Upper lobe of right lung (tissue), 1 donor: ENCODE data around the gene ZCCHC14. TPM values are rescaled to one million over a fixed set of nuclear protein-coding genes. Genes with fewer than 3 reads are reported as not detected.

Experiments
- ATAC-seq: fragments of 200-7000 bp; cut with Tn5 transposase; one replicate; pipeline ENCODE4 v1.9.1; 2020; ENCODE audit warnings: mild to moderate bottlenecking, moderate library complexity
- DNase-seq: peaks from one replicate; pipeline ENCODE4 v3.0.0-alpha.2; 2020
- H3K27ac ChIP-seq: fragments of 200-600 bp; one replicate; pipeline ENCODE4 v1.8.0; 2022
- H3K27me3 ChIP-seq: fragments of 200-600 bp; one replicate; pipeline ENCODE4 v1.8.0; 2022; ENCODE audit warnings: mild to moderate bottlenecking
- H3K36me3 ChIP-seq: fragments of 200-600 bp; one replicate; pipeline ENCODE4 v1.8.0; 2022
- H3K4me1 ChIP-seq: fragments of 200-600 bp; one replicate; pipeline ENCODE4 v1.8.0; 2022
- H3K4me3 ChIP-seq: fragments of 200-600 bp; one replicate; pipeline ENCODE4 v1.8.0; 2022; ENCODE audit warnings: mild to moderate bottlenecking
- H3K9me3 ChIP-seq: fragments of 200-600 bp; one replicate; pipeline ENCODE4 v1.8.0; 2022
- CTCF ChIP-seq: fragments of 200-600 bp; IDR thresholded peaks from one replicate; pipeline ENCODE4 v1.8.0; 2022; ENCODE audit warnings: antibody characterized with exemption
- intact Hi-C: fragments of 100-400 bp; cut with DNase I; formaldehyde crosslinking; loops from one replicate; pipeline ENCODE4 v1.11.0; 2022
- total RNA-seq: library from RNA; stranded (reverse); fragmentation: NEBNext Ultra II Directional; extraction: Animal tissue kit (Norgen Biotek cat#: 25700); gene quantifications from one replicate; pipeline ENCODE4 v1.2.1, GENCODE V29; 2021
- donor health status: DM: no; HTN: yes; CAD: no; lungs with severe emphysema.

The ZCCHC14 gene
- total RNA-seq, 1 donor from 2014 or later, result 27.2 TPM

GRCh38 chr16:87375426-87376135 lies 117.2 kb downstream of the ZCCHC14 start:
- Histone ChIP-seq H3K4me3 (no peak overlapping the region), H3K9me3 (no peaks in the 10 kb centered on the region), H3K4me1 (peaks cover 9% of the 10 kb centered on the region), H3K27ac (no peak overlapping the region), H3K36me3 (peaks cover 4% of the 10 kb centered on the region), H3K27me3 (no peaks in the 10 kb centered on the region)
- intact Hi-C loops, result no loop called here
- TF ChIP-seq CTCF, result no peak
- ATAC-seq, result no peak
- no peak for DNase-seq

GRCh38 chr16:87374313-87374712 lies 118.5 kb downstream of the ZCCHC14 start:
- Histone ChIP-seq H3K36me3 (peaks cover 4% of the 10 kb centered on the region), H3K4me1 (peaks cover 3% of the 10 kb centered on the region), H3K27me3 (no peaks in the 10 kb centered on the region), H3K4me3 (no peak overlapping the region), H3K27ac (no peak overlapping the region), H3K9me3 (no peaks in the 10 kb centered on the region)
- no peak for DNase-seq
- intact Hi-C loops, result no loop called here
- no peak for TF ChIP-seq CTCF
- ATAC-seq, result no peak

DNA sequence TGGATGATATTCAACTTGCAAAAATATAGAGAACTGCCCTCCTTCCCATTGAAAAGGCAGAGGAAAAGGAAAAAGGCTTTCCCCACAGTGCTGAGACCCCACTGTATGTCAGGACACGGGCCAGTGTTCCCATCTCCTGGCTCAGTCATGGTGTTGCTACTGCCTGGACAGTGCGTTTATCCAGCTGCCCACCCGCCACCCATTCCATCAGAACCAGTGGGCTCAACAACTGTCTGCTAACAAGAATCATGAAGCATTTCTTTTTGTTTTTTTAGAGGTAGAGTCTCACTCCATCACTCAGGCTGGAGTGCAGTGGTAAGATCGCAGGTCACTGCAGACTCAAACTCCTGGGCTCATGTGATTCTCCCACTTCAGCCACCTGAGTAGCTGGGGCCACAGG lies 120.5 kb downstream of the ZCCHC14 start:
- intact Hi-C loops, result no loop called here
- Histone ChIP-seq H3K36me3 (no peaks in the 10 kb centered on the region), H3K4me3 (no peak overlapping the region), H3K4me1 (peaks cover 11% of the 10 kb centered on the region), H3K27me3 (no peaks in the 10 kb centered on the region), H3K27ac (no peak overlapping the region), H3K9me3 (no peaks in the 10 kb centered on the region)
- TF ChIP-seq CTCF, result no peak
- ATAC-seq, result no peak
- DNase-seq, result no peak

DNA sequence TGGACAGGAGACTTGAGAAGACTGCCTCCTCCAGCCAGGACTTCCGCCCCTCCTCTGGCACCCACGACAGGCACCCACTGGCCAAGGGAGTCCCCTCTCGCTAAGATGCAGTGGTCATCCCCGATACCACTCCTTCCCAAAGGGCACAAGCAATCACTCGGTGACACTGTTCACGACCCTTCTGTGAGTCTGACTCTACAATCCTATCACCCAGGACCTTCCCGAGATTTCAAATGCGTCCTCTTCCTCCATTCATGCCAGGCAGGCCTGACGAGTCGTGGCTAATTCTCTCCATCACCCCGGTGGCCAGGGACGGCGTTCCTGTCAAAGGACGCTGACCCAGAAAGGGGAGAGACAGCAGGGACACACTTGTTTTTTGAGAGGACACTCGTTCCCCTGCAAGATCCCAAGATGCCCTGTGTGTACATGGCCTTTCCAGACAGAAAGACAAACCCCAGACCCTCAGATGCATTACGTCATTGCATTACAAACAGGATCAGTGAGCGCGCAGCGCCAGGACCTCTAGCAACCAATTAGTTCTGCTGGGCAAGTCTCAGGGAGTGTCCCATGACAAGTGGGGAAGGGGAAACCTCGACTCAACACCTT lies 121.5 kb downstream of the ZCCHC14 start:
- Histone ChIP-seq H3K4me3 (no peak overlapping the region), H3K27me3 (no peaks in the 10 kb centered on the region), H3K36me3 (no peaks in the 10 kb centered on the region), H3K9me3 (no peaks in the 10 kb centered on the region), H3K27ac (no peak overlapping the region), H3K4me1 (peaks cover 11% of the 10 kb centered on the region)
- no peak for ATAC-seq
- no peak for DNase-seq
- intact Hi-C loops, result no loop called here
- TF ChIP-seq CTCF, result no peak

DNA sequence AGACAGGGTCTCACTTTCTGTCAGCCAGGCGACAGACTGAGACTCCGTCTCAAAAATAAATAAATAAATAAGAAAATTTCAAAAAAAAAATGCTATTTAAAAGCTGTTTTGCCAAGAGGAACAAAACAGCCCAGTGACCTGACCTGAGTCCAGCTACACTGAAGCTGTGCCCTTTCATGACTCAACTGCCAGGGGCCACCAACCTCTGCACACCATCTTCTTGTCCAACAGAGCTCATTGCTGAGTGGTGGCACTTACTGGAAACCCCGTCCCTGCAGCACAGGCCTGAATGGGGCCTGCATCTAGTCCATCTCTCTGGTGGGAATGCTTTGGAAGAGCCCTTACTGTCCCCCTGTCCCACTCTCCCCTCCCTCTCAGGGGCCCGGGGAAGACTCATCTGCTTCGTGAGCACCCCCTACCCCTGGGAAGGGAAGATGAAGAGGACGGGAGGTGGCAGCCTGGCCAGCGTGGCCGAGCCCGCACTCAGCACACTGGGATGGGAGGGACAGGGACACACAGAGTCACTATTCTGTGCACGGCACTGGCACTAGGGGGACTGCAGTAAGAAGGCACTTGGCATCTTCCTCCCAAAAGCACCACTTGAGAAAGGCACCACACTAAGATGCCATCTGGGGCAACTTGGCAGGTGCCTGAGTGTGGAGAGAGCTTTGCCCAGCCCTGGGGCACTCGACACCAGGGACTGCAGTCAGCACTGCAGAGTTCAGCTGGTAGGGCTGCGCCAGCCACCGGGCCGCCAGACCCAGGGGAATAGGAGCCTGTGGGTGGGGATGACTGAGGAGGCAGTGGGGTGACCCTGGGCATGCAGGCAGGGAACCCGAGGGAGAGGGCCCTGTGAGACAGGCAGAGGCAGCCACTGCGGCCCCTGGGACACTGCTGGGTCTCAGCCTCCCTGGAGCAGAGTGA lies 122.8 kb downstream of the ZCCHC14 start:
- DNase-seq (no peak), ATAC-seq (peak; percentile 44)
- Histone ChIP-seq H3K4me3 (no peak overlapping the region), H3K9me3 (no peaks in the 10 kb centered on the region), H3K27ac (no peak overlapping the region), H3K36me3 (no peaks in the 10 kb centered on the region), H3K27me3 (no peaks in the 10 kb centered on the region), H3K4me1 (peaks cover 9% of the 10 kb centered on the region)
- intact Hi-C loops, result no loop called here
- no peak for TF ChIP-seq CTCF
